ENCODE results near the gene POGLUT3. TPM values are rescaled to one million over a fixed set of nuclear protein-coding genes. Genes with fewer than 3 reads are reported as not detected.

POGLUT3 gene
- total and polyA plus RNA-seq, 2 experiments from 2014 or later: 7.6 to 12.2 TPM

DNA sequence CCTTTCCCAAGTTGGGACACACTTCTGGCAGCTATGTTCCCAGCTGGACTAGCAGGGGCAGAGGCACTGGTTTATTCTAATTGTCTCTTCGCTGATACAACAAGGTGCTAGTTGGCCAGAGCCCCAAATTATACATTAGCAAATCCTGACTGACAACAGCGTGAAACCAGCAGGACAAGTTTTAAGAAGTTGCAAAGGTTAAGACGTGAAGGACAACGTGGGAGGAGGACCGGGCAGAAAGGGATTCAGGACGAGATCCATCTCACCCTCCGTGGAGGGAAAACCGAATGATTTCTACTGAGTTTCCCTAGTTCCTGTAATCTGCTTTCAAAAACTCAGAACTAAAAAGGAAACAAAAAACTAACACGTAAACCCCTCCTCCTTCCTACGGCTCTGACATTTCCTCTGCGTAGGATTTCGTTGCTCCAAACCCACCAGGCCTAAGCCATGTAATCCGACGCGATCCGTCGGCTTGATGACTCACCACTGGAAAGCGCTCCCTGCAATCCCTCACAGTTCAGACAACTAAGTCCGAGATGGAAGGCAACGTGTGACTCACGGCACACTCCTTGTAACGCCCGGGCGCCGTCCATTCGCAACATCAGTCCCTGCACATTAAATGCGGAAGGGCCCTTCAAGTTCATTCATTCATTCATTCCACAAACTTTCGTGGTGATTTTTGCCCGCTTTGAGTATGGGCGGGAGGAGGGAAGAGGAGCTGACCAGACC, 703 bp downstream of the POGLUT3 start:
- H3K27ac ChIP-seq (ENCODE audit: low read depth): peak overlapping the region; percentile 56; the same call in 1 of the 2 replicates
- H3K9me3 Mint-ChIP-seq: no peaks in the 10 kb centered on the region
- peaks cover 17% of the 10 kb centered on the region for H3K27me3 Mint-ChIP-seq (ENCODE audit: insufficient read depth, low read depth, poor library complexity)
- ATAC-seq (peak; percentile 92), DNase-seq (ENCODE audit: low spot score) (peak; percentile 94)
- peak overlapping the region; percentile 97 for H3K4me3 Mint-ChIP-seq
- H3K79me2 ChIP-seq (replicated peaks; ENCODE audit: insufficient read depth): no peaks in the 10 kb centered on the region
- peaks cover 9% of the 10 kb centered on the region; the same call in 2 of the 3 replicates for H3K4me1 Mint-ChIP-seq
- no peaks in the 10 kb centered on the region for H4K20me1 ChIP-seq (replicated peaks; ENCODE audit: insufficient read depth)
- peaks cover 9% of the 10 kb centered on the region for H3K4me1 ChIP-seq (ENCODE audit: insufficient read depth)
- peak overlapping the region; percentile 77 for H3K4me2 ChIP-seq
- H3F3A ChIP-seq (replicated peaks; ENCODE audit: low read depth): 0 out of 2 replicates have a peak, but pooled peaks cover 4% of the 10 kb centered on the region
- H2AFZ ChIP-seq: peak overlapping the region; percentile 91
- TF ChIP-seq POLR2AphosphoS5 (IDR thresholded peaks at IDR 0.05; ENCODE audit: low read depth) (peak; percentile 92), EZH2phosphoT487 (IDR thresholded peaks at IDR 0.05; ENCODE audit: unreplicated experiment) (no peak), CREB1 (CRISPR knock-in tag; IDR thresholded peaks at IDR 0.05; ENCODE audit: low read depth) (peak; percentile 84), ZNF462 (CRISPR knock-in tag; IDR thresholded peaks at IDR 0.05) (no peak), NANOG (IDR thresholded peaks at IDR 0.05; ENCODE audit: borderline replicate concordance) (no peak), ZNF114 (CRISPR knock-in tag; IDR thresholded peaks at IDR 0.05) (no peak), ZNF331 (CRISPR knock-in tag; IDR thresholded peaks at IDR 0.05; ENCODE audit: low read depth) (no peak)
- TF ChIP-seq, protein P1, sequence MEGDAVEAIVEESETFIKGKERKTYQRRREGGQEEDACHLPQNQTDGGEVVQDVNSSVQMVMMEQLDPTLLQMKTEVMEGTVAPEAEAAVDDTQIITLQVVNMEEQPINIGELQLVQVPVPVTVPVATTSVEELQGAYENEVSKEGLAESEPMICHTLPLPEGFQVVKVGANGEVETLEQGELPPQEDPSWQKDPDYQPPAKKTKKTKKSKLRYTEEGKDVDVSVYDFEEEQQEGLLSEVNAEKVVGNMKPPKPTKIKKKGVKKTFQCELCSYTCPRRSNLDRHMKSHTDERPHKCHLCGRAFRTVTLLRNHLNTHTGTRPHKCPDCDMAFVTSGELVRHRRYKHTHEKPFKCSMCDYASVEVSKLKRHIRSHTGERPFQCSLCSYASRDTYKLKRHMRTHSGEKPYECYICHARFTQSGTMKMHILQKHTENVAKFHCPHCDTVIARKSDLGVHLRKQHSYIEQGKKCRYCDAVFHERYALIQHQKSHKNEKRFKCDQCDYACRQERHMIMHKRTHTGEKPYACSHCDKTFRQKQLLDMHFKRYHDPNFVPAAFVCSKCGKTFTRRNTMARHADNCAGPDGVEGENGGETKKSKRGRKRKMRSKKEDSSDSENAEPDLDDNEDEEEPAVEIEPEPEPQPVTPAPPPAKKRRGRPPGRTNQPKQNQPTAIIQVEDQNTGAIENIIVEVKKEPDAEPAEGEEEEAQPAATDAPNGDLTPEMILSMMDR (conservative IDR thresholded peaks at IDR 0.05; ENCODE audit: low read depth in 2 of 2): no peak
- TF ChIP-seq, protein P2, sequence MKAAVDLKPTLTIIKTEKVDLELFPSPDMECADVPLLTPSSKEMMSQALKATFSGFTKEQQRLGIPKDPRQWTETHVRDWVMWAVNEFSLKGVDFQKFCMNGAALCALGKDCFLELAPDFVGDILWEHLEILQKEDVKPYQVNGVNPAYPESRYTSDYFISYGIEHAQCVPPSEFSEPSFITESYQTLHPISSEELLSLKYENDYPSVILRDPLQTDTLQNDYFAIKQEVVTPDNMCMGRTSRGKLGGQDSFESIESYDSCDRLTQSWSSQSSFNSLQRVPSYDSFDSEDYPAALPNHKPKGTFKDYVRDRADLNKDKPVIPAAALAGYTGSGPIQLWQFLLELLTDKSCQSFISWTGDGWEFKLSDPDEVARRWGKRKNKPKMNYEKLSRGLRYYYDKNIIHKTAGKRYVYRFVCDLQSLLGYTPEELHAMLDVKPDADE (IDR thresholded peaks at IDR 0.05): no peak
- H3K27ac Mint-ChIP-seq: peak overlapping the region; percentile 93
- peak overlapping the region; percentile 72 for H3K4me3 ChIP-seq
- peaks cover 4% of the 10 kb centered on the region; the same call in 1 of the 2 replicates for H3K27me3 ChIP-seq (ENCODE audit: insufficient read depth)
- no peaks in the 10 kb centered on the region for H3K9me2 ChIP-seq (ENCODE audit: insufficient read depth)
- no peaks in the 10 kb centered on the region for H3K36me3 ChIP-seq (ENCODE audit: insufficient read depth)
- H3K36me3 Mint-ChIP-seq (ENCODE audit: low read depth): no peaks in the 10 kb centered on the region

All from GM23338 (cell line).